ENCODE results near the gene ZFP30. TPM values are rescaled to one million over a fixed set of nuclear protein-coding genes. Genes with fewer than 3 reads are reported as not detected.
A peak's percentile ranks its signal among the peaks of the same experiment; 100 is the strongest.

Gene ZFP30
- total and polyA plus RNA-seq, 10 of the 15 experiments (the other 5 are each of a cell fraction or from before 2014, with no cell fraction given), result 1.4 to 12.8 (median 5.7) TPM

DNA sequence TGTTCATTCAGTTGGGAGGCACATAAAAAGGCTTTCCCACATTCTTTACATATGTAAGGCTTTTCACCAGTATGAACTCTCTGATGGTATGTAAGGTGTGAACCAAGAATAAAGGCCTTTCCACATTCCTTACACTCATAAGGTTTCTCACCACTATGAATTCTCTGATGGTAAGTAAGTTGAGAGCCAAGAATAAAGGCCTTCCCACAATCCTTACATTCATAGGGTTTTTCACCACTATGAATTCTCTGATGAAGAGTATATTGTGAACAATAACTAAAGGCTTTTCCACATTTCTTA is 89.9 kb downstream of the ZFP30 start:
- no peaks in the 10 kb centered on the region for H3K27me3 ChIP-seq (replicated peaks in 1 of 2; ENCODE audit: control insufficient read depth in 2 of 2, insufficient read depth in 2 of 2, low read length in 1 of 2)
- no peaks in the 10 kb centered on the region for H3K4me1 ChIP-seq (ENCODE audit: control insufficient read depth, insufficient read depth, low read length)
- H3K9me3 ChIP-seq (replicated peaks; ENCODE audit: control insufficient read depth, insufficient read depth, low read length), result peaks cover 20% of the 10 kb centered on the region
- H3K79me2 ChIP-seq (ENCODE audit: control insufficient read depth, insufficient read depth, low read length), result no peaks in the 10 kb centered on the region
- POLR2A ChIA-PET, result no interaction called here
- no peak overlapping the region for H2AFZ ChIP-seq (ENCODE audit: control insufficient read depth, low read depth, low read length)
- H3K4me2 ChIP-seq (ENCODE audit: control insufficient read depth, insufficient read depth), result no peak overlapping the region
- no peaks in the 10 kb centered on the region for H4K20me1 ChIP-seq (ENCODE audit: control insufficient read depth, insufficient read depth)
- H3K27ac ChIP-seq (ENCODE audit: control insufficient read depth, insufficient read depth), result no peak overlapping the region
- H3K9ac ChIP-seq (ENCODE audit: control insufficient read depth, insufficient read depth, low read length), result no peak overlapping the region
- CTCF ChIA-PET, result no interaction called here
- in situ Hi-C loops (cut with MboI), result no loop called here
- RAD21 ChIA-PET (ENCODE audit: unreplicated experiment), result no interaction called here
- H3K4me3 ChIP-seq, result no peak overlapping the region
- H3K36me3 ChIP-seq (ENCODE audit: control insufficient read depth in 2 of 2, insufficient read depth in 2 of 2, low read length in 1 of 2), result no peaks in the 10 kb centered on the region
- DNase-seq (ENCODE audit: low read depth, low spot score) (no peak), ATAC-seq (no peak), FAIRE-seq (no peak)
- no TSS peak for BruUV-seq (replicated peaks)
- intact Hi-C loops (cut with micrococcal nuclease; ENCODE audit: unreplicated experiment), result no loop called here
- SMC1A ChIA-PET (ENCODE audit: uncharacterized antibody, unreplicated experiment), result no interaction called here
- no peak for TF ChIP-seq KDM1A (IDR thresholded peaks at IDR 0.05; ENCODE audit: borderline replicate concordance)

DNA sequence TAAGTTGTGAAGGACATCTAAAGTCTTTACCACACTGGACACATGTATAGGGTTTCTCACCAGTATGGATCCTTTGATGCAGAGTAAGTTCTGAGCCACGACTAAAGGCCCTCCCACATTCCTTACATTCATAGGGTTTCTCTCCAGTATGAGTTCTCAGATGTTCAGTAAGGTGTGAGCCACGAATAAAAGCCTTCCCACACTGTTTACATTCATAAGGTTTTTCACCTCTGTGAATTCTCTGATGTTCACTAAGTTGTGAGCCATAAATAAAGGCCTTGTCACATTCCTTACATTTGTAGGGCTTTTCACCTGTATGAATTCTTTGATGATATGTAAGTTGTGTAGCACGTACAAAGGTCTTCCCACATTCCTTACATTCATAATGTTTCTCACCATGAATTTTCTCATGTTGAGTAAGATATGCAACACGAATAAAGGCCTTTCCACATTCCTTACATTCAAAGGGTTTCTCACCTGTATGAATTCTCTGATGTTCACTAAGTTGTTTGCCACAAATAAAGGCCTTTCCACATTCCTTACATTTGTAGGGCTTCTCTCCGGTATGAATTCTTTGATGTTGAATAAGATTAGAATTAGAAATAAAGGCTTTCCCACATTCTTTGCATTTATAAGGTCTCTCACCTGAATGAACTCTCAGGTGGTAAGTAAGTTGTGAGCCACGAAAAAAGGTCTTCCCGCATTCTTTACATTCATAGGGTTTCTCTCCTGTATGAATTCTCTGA is 90.5 kb downstream of the ZFP30 start:
- RAD21 ChIA-PET (ENCODE audit: unreplicated experiment), result no interaction called here
- CTCF ChIA-PET, result no interaction called here
- Histone ChIP-seq H3K9me3 (replicated peaks; ENCODE audit: control insufficient read depth, insufficient read depth, low read length) (peaks cover 20% of the 10 kb centered on the region), H3K79me2 (ENCODE audit: control insufficient read depth, insufficient read depth, low read length) (no peaks in the 10 kb centered on the region), H3K4me3 (no peak overlapping the region), H3K27me3 (replicated peaks in 1 of 2; ENCODE audit: control insufficient read depth in 2 of 2, insufficient read depth in 2 of 2, low read length in 1 of 2) (no peaks in the 10 kb centered on the region), H3K9ac (ENCODE audit: control insufficient read depth, insufficient read depth, low read length) (no peak overlapping the region), H3K4me2 (ENCODE audit: control insufficient read depth, insufficient read depth) (no peak overlapping the region), H3K4me1 (ENCODE audit: control insufficient read depth, insufficient read depth, low read length) (no peaks in the 10 kb centered on the region), H3K27ac (ENCODE audit: control insufficient read depth, insufficient read depth) (no peak overlapping the region), H4K20me1 (ENCODE audit: control insufficient read depth, insufficient read depth) (no peaks in the 10 kb centered on the region), H3K36me3 (ENCODE audit: control insufficient read depth in 2 of 2, insufficient read depth in 2 of 2, low read length in 1 of 2) (no peaks in the 10 kb centered on the region), H2AFZ (ENCODE audit: control insufficient read depth, low read depth, low read length) (no peak overlapping the region)
- 58% methylated on average over 7 of the region's 7 CpGs for WGBS (ENCODE audit: insufficient coverage, insufficient replicate concordance, low lambda C conversion rate, missing lambda C conversion rate)
- FAIRE-seq (no peak), DNase-seq (ENCODE audit: low read depth, low spot score) (no peak), ATAC-seq (no peak)
- POLR2A ChIA-PET, result no interaction called here
- no TSS peak for BruUV-seq (replicated peaks)
- SMC1A ChIA-PET (ENCODE audit: uncharacterized antibody, unreplicated experiment), result no interaction called here
- no peak for TF ChIP-seq RAD51 (IDR thresholded peaks at IDR 0.05)
- TF ChIP-seq ZNF274 (IDR thresholded peaks at IDR 0.05; ENCODE audit: insufficient read depth, insufficient read length), result peak; percentile 92
- intact Hi-C loops (cut with micrococcal nuclease; ENCODE audit: unreplicated experiment), result no loop called here
- in situ Hi-C loops (cut with MboI), result no loop called here

Small RNA genes within 50 kb of the gene (small RNA-seq; reads per million reads assigned to genes)
- gene SELENOKP1, result not detected

Other genes starting within 250 kb of the ZFP30 start
- gene ZNF569, start 188.0 kb downstream of the ZFP30 start, total RNA-seq (2014; rRNA removed), result 2.0 and 3.0 TPM in 2 replicates
- 2.7 and 3.8 TPM in 2 replicates for gene ZNF569, start 188.0 kb downstream of the ZFP30 start, total RNA-seq (2014; rRNA removed; fragmentation: Illumina TruSeq; extraction: Trizol)
- gene ZNF569, start 188.0 kb downstream of the ZFP30 start, total RNA-seq (2021), result 2.1 and 2.7 TPM in 2 replicates
- gene ZNF569, start 188.0 kb downstream of the ZFP30 start, polyA plus RNA-seq (2011; rRNA removed), result 4.3 and 7.1 TPM in 2 replicates
- gene ZNF569, start 188.0 kb downstream of the ZFP30 start, polyA plus RNA-seq (2014; fragmentation: Illumina TruSeq; extraction: Trizol), result 2.3 and 3.6 TPM in 2 replicates
- 1 to 10 TPM in 1 of 2 experiments, under 1 TPM in 1; 0.82 to 1.1 TPM for gene ZNF569, start 188.0 kb downstream of the ZFP30 start, polyA plus RNA-seq (2014; fragmentation: Nextera tagmentation; extraction: Ambion mirVana)
- gene ZNF569, start 188.0 kb downstream of the ZFP30 start, polyA plus RNA-seq (2014; rRNA removed), result 1.3 and 1.5 TPM in 2 replicates
- 1 to 10 TPM; 2.3 to 3.0 TPM for gene ZNF569, start 188.0 kb downstream of the ZFP30 start, polyA plus RNA-seq (2016; fragmentation: Nextera tagmentation; extraction: Ambion mirVana)
- gene ZNF570, start 186.1 kb downstream of the ZFP30 start, total RNA-seq (2014; rRNA removed), result 1.8 and 2.0 TPM in 2 replicates
- 2.2 TPM in 2 replicates for gene ZNF570, start 186.1 kb downstream of the ZFP30 start, total RNA-seq (2014; rRNA removed; fragmentation: Illumina TruSeq; extraction: Trizol)
- gene ZNF570, start 186.1 kb downstream of the ZFP30 start, total RNA-seq (2021), result 1.4 and 1.7 TPM in 2 replicates
- gene ZNF570, start 186.1 kb downstream of the ZFP30 start, polyA plus RNA-seq (2011; rRNA removed), result 3.6 and 5.7 TPM in 2 replicates
- 1.6 TPM in 2 replicates for gene ZNF570, start 186.1 kb downstream of the ZFP30 start, polyA plus RNA-seq (2014; fragmentation: Illumina TruSeq; extraction: Trizol)
- 1 to 10 TPM in 1 of 2 experiments, under 1 TPM in 1; 0.75 to 1.2 TPM for gene ZNF570, start 186.1 kb downstream of the ZFP30 start, polyA plus RNA-seq (2014; fragmentation: Nextera tagmentation; extraction: Ambion mirVana)
- 0.57 and 2.1 TPM in 2 replicates for gene ZNF570, start 186.1 kb downstream of the ZFP30 start, polyA plus RNA-seq (2014; rRNA removed)
- under 1 TPM; 0.25 to 0.78 TPM for gene ZNF570, start 186.1 kb downstream of the ZFP30 start, polyA plus RNA-seq (2016; fragmentation: Nextera tagmentation; extraction: Ambion mirVana)
- gene ZNF793, start 148.5 kb downstream of the ZFP30 start, total RNA-seq (2014; rRNA removed), result 0.27 and 0.28 TPM in 2 replicates
- gene ZNF793, start 148.5 kb downstream of the ZFP30 start, total RNA-seq (2014; rRNA removed; fragmentation: Illumina TruSeq; extraction: Trizol), result 0.31 and 0.32 TPM in 2 replicates
- 0.56 and 0.62 TPM in 2 replicates for gene ZNF793, start 148.5 kb downstream of the ZFP30 start, total RNA-seq (2021)
- 0.99 and 1.1 TPM in 2 replicates for gene ZNF793, start 148.5 kb downstream of the ZFP30 start, polyA plus RNA-seq (2011; rRNA removed)
- 0.35 and 1.4 TPM in 2 replicates for gene ZNF793, start 148.5 kb downstream of the ZFP30 start, polyA plus RNA-seq (2014; fragmentation: Illumina TruSeq; extraction: Trizol)
- under 1 TPM; 0.10 to 0.15 TPM for gene ZNF793, start 148.5 kb downstream of the ZFP30 start, polyA plus RNA-seq (2014; fragmentation: Nextera tagmentation; extraction: Ambion mirVana)
- 0.27 and 0.61 TPM in 2 replicates for gene ZNF793, start 148.5 kb downstream of the ZFP30 start, polyA plus RNA-seq (2014; rRNA removed)
- gene ZNF793, start 148.5 kb downstream of the ZFP30 start, polyA plus RNA-seq (2016; fragmentation: Nextera tagmentation; extraction: Ambion mirVana), result under 1 TPM; 0.23 to 0.51 TPM
- gene ZNF571, start 60.7 kb downstream of the ZFP30 start, total RNA-seq (2014; rRNA removed), result 0.22 and 0.34 TPM in 2 replicates
- gene ZNF571, start 60.7 kb downstream of the ZFP30 start, total RNA-seq (2014; rRNA removed; fragmentation: Illumina TruSeq; extraction: Trizol), result 0.45 and 0.51 TPM in 2 replicates
- gene ZNF571, start 60.7 kb downstream of the ZFP30 start, total RNA-seq (2021), result 0.38 and 0.56 TPM in 2 replicates
- gene ZNF571, start 60.7 kb downstream of the ZFP30 start, polyA plus RNA-seq (2011; rRNA removed), result 1.5 and 4.6 TPM in 2 replicates
- gene ZNF571, start 60.7 kb downstream of the ZFP30 start, polyA plus RNA-seq (2014; fragmentation: Illumina TruSeq; extraction: Trizol), result 0.38 and 0.44 TPM in 2 replicates
- under 1 TPM; 0.27 to 0.92 TPM for gene ZNF571, start 60.7 kb downstream of the ZFP30 start, polyA plus RNA-seq (2014; fragmentation: Nextera tagmentation; extraction: Ambion mirVana)
- gene ZNF571, start 60.7 kb downstream of the ZFP30 start, polyA plus RNA-seq (2014; rRNA removed), result 0.19 and 0.46 TPM in 2 replicates
- under 1 TPM; 0.57 to 0.99 TPM for gene ZNF571, start 60.7 kb downstream of the ZFP30 start, polyA plus RNA-seq (2016; fragmentation: Nextera tagmentation; extraction: Ambion mirVana)
- 0.17 and 0.38 TPM in 2 replicates for gene ZNF540, start 60.6 kb downstream of the ZFP30 start, total RNA-seq (2014; rRNA removed)
- 0.18 and 0.41 TPM in 2 replicates for gene ZNF540, start 60.6 kb downstream of the ZFP30 start, total RNA-seq (2014; rRNA removed; fragmentation: Illumina TruSeq; extraction: Trizol)
- gene ZNF540, start 60.6 kb downstream of the ZFP30 start, total RNA-seq (2021), result 0.21 TPM in 1 of 2 replicates, not detected in the other
- 2.3 and 3.4 TPM in 2 replicates for gene ZNF540, start 60.6 kb downstream of the ZFP30 start, polyA plus RNA-seq (2011; rRNA removed)
- gene ZNF540, start 60.6 kb downstream of the ZFP30 start, polyA plus RNA-seq (2014; fragmentation: Illumina TruSeq; extraction: Trizol), result 0.24 and 0.31 TPM in 2 replicates
- 1 to 10 TPM in 1 of 2 experiments, under 1 TPM in 1; 0.60 to 1.3 TPM for gene ZNF540, start 60.6 kb downstream of the ZFP30 start, polyA plus RNA-seq (2014; fragmentation: Nextera tagmentation; extraction: Ambion mirVana)
- gene ZNF540, start 60.6 kb downstream of the ZFP30 start, polyA plus RNA-seq (2014; rRNA removed), result 0.24 and 0.60 TPM in 2 replicates
- gene ZNF540, start 60.6 kb downstream of the ZFP30 start, polyA plus RNA-seq (2016; fragmentation: Nextera tagmentation; extraction: Ambion mirVana), result under 1 TPM; 0.54 to 0.76 TPM
- gene ZNF607, start 64.3 kb upstream of the ZFP30 start, total RNA-seq (2014; rRNA removed), result 2.1 and 2.7 TPM in 2 replicates
- gene ZNF607, start 64.3 kb upstream of the ZFP30 start, total RNA-seq (2014; rRNA removed; fragmentation: Illumina TruSeq; extraction: Trizol), result 3.1 and 3.4 TPM in 2 replicates
- gene ZNF607, start 64.3 kb upstream of the ZFP30 start, total RNA-seq (2021), result 3.9 and 5.7 TPM in 2 replicates
- 1.4 TPM in 2 replicates for gene ZNF607, start 64.3 kb upstream of the ZFP30 start, polyA plus RNA-seq (2011; rRNA removed)
- 2.4 and 2.5 TPM in 2 replicates for gene ZNF607, start 64.3 kb upstream of the ZFP30 start, polyA plus RNA-seq (2014; fragmentation: Illumina TruSeq; extraction: Trizol)
- gene ZNF607, start 64.3 kb upstream of the ZFP30 start, polyA plus RNA-seq (2014; fragmentation: Nextera tagmentation; extraction: Ambion mirVana), result under 1 TPM; 0.47 to 0.90 TPM
- gene ZNF607, start 64.3 kb upstream of the ZFP30 start, polyA plus RNA-seq (2014; rRNA removed), result 1.9 and 2.1 TPM in 2 replicates
- 1 to 10 TPM; 3.0 to 3.6 TPM for gene ZNF607, start 64.3 kb upstream of the ZFP30 start, polyA plus RNA-seq (2016; fragmentation: Nextera tagmentation; extraction: Ambion mirVana)
- 2.2 and 2.3 TPM in 2 replicates for gene ZNF573, start 124.1 kb upstream of the ZFP30 start, total RNA-seq (2014; rRNA removed)
- gene ZNF573, start 124.1 kb upstream of the ZFP30 start, total RNA-seq (2014; rRNA removed; fragmentation: Illumina TruSeq; extraction: Trizol), result 3.9 and 5.5 TPM in 2 replicates
- gene ZNF573, start 124.1 kb upstream of the ZFP30 start, total RNA-seq (2021), result 2.2 and 2.5 TPM in 2 replicates
- 4.4 and 9.3 TPM in 2 replicates for gene ZNF573, start 124.1 kb upstream of the ZFP30 start, polyA plus RNA-seq (2011; rRNA removed)
- gene ZNF573, start 124.1 kb upstream of the ZFP30 start, polyA plus RNA-seq (2014; fragmentation: Illumina TruSeq; extraction: Trizol), result 0.54 and 1.3 TPM in 2 replicates
- 1 to 10 TPM in 1 of 2 experiments, under 1 TPM in 1; 0.38 to 1.9 TPM for gene ZNF573, start 124.1 kb upstream of the ZFP30 start, polyA plus RNA-seq (2014; fragmentation: Nextera tagmentation; extraction: Ambion mirVana)
- 0.82 and 1.4 TPM in 2 replicates for gene ZNF573, start 124.1 kb upstream of the ZFP30 start, polyA plus RNA-seq (2014; rRNA removed)
- 1 to 10 TPM; 2.5 TPM for gene ZNF573, start 124.1 kb upstream of the ZFP30 start, polyA plus RNA-seq (2016; fragmentation: Nextera tagmentation; extraction: Ambion mirVana)

Measured in GM12878 (cell line).